Measurements from ENCODE around the gene RMDN3. TPM values are rescaled to one million over a fixed set of nuclear protein-coding genes. Genes with fewer than 3 reads are reported as not detected.

RMDN3 gene
- polyA plus RNA-seq, 2 of the 4 experiments (the other 2 are of a cell fraction), result 15.4 to 16.9 TPM

- H3K4me1 ChIP-seq, result no peaks in the 10 kb centered on the region
- H3K4me2 ChIP-seq, result no peak overlapping the region
- TF ChIP-seq TP53 (CRISPR knock-in tag; IDR thresholded peaks at IDR 0.05) (no peak), USF2 (IDR thresholded peaks at IDR 0.05) (no peak), EHF (CRISPR knock-in tag; IDR thresholded peaks at IDR 0.05) (no peak), POLR2A (IDR thresholded peaks at IDR 0.05; ENCODE audit: low read length) (no peak), CBX8 (IDR thresholded peaks at IDR 0.05) (no peak)
- no peak overlapping the region for H3K27ac ChIP-seq
- POLR2A ChIA-PET, result no interaction called here
- DNase-seq (ENCODE audit: low read depth in 1 of 2, low spot score in 1 of 2), result no peak
- ATAC-seq, result no peak
- H3K9me3 ChIP-seq, result no peaks in the 10 kb centered on the region
- 82% methylated on average over 8 of the region's 11 CpGs for WGBS (ENCODE audit: missing lambda C conversion rate)
- CTCF ChIA-PET, result interaction anchor here (1.0 to 6.2 kb wide), 5 partner anchors 11 to 117 kb away, joined by 3 to 40 read pairs (median 5); partner anchors contain the start of genes GCHFR, RHOV and VPS18
- no peak overlapping the region for H3K4me3 ChIP-seq
- no peak for FAIRE-seq
Measured at GRCh38 chr15:40776537-40777141, 21.6 kb upstream of the RMDN3 start.

GRCh38 chr15:40775740-40776536, 20.9 kb upstream of the RMDN3 start:
- no peak for DNase-seq (ENCODE audit: low read depth in 1 of 2, low spot score in 1 of 2)
- ChIA-PET CTCF (interaction anchor here (1.0 to 6.2 kb wide), 7 partner anchors 9 to 118 kb away, joined by 3 to 40 read pairs (median 4); partner anchors contain the start of genes GCHFR, RHOV and VPS18), POLR2A (no interaction called here)
- H3K4me3 ChIP-seq, result no peak overlapping the region
- TF ChIP-seq HMGXB4 (CRISPR knock-in tag; IDR thresholded peaks at IDR 0.05; ENCODE audit: borderline replicate concordance) (no peak), RFX5 (IDR thresholded peaks at IDR 0.05) (no peak), ATOH8 (CRISPR knock-in tag; IDR thresholded peaks at IDR 0.05; ENCODE audit: low read depth) (no peak), NFE2L2 (conservative IDR thresholded peaks at IDR 0.05; ENCODE audit: low read length) (no peak), USF2 (IDR thresholded peaks at IDR 0.05) (no peak), MYC (IDR thresholded peaks at IDR 0.05; ENCODE audit: borderline replicate concordance, low read length) (no peak), TFCP2L1 (CRISPR knock-in tag; IDR thresholded peaks at IDR 0.05) (no peak), PBX3 (IDR thresholded peaks at IDR 0.05) (no peak), HOXB5 (CRISPR knock-in tag; IDR thresholded peaks at IDR 0.05) (no peak), KDM1A (IDR thresholded peaks at IDR 0.05; ENCODE audit: low read depth) (no peak), FOSL2 (IDR thresholded peaks at IDR 0.05) (no peak), FOSL2 (CRISPR knock-in tag; IDR thresholded peaks at IDR 0.05) (no peak), ESRRA (IDR thresholded peaks at IDR 0.05; ENCODE audit: borderline replicate concordance, low read length) (no peak), HEYL (CRISPR knock-in tag; IDR thresholded peaks at IDR 0.05) (no peak)
- no peak for FAIRE-seq
- no peaks in the 10 kb centered on the region for H3K9me3 ChIP-seq
- WGBS (ENCODE audit: missing lambda C conversion rate), result 94% methylated on average over 10 of the region's 14 CpGs
- no peak overlapping the region for H3K4me2 ChIP-seq
- no peak overlapping the region for H3K27ac ChIP-seq
- no peak for ATAC-seq
- no peaks in the 10 kb centered on the region for H3K4me1 ChIP-seq
